HG03097 (cell line): Measurements from ENCODE around the gene BDKRB2.

Experiments used
- ATAC-seq: cut with Tn5 transposase; IDR thresholded peaks from one replicate; pipeline ENCODE4 v1.9.1; 2021; ENCODE audit not compliant: unreplicated experiment, low FRiP score

BDKRB2 gene

GRCh38 chr14:96246539-96246847, 41.9 kb downstream of the BDKRB2 start:
- no peak for ATAC-seq

GRCh38 chr14:96247031-96247430, 42.4 kb downstream of the BDKRB2 start:
- no peak for ATAC-seq

GRCh38 chr14:96249029-96249428, 44.4 kb downstream of the BDKRB2 start:
- ATAC-seq = no peak

GRCh38 chr14:96250485-96250884, 45.8 kb downstream of the BDKRB2 start:
- ATAC-seq = no peak

- ATAC-seq = no peak
Measured at GRCh38 chr14:96251656-96252155, 47.1 kb downstream of the BDKRB2 start.

GRCh38 chr14:96252323-96252998, 47.8 kb downstream of the BDKRB2 start:
- no peak for ATAC-seq

- no peak for ATAC-seq
Measured at GRCh38 chr14:96252999-96253539, 48.4 kb downstream of the BDKRB2 start.

- no peak for ATAC-seq
Measured at GRCh38 chr14:96254687-96255086, 50.0 kb downstream of the BDKRB2 start.

GRCh38 chr14:96255501-96256366, 51.1 kb downstream of the BDKRB2 start, which contains the start of gene BDKRB1:
BDKRB1 (plus strand) TSS chr14:96256210; CDS start chr14:96263683, 7,473 bp downstream.
- ATAC-seq = no peak

- no peak for ATAC-seq
Measured at GRCh38 chr14:96256407-96256806, 51.8 kb downstream of the BDKRB2 start.

GRCh38 chr14:96257056-96257455, 52.4 kb downstream of the BDKRB2 start:
- ATAC-seq = no peak

- no peak for ATAC-seq
Measured at GRCh38 chr14:96257900-96258299, 53.3 kb downstream of the BDKRB2 start.

- ATAC-seq = no peak
Measured at GRCh38 chr14:96260341-96260821, 55.7 kb downstream of the BDKRB2 start.

- no peak for ATAC-seq
Measured at GRCh38 chr14:96261053-96261452, 56.4 kb downstream of the BDKRB2 start.

- ATAC-seq = no peak
Measured at GRCh38 chr14:96261772-96262655, 57.4 kb downstream of the BDKRB2 start.

- ATAC-seq = no peak
Measured at GRCh38 chr14:96263347-96264199, 58.9 kb downstream of the BDKRB2 start.

- ATAC-seq = no peak
Measured at GRCh38 chr14:96264200-96264553, 59.5 kb downstream of the BDKRB2 start.

GRCh38 chr14:96264853-96265252, 60.2 kb downstream of the BDKRB2 start:
- ATAC-seq = no peak

GRCh38 chr14:96265383-96266095, 60.9 kb downstream of the BDKRB2 start:
- ATAC-seq = no peak
